ENCODE results near the gene A2M. TPM values are rescaled to one million over a fixed set of nuclear protein-coding genes. Genes with fewer than 3 reads are reported as not detected.

Gene A2M
- total RNA-seq, 4 donors from 2014 or later = 47.6 to 84.4 (median 54.8) TPM

DNA sequence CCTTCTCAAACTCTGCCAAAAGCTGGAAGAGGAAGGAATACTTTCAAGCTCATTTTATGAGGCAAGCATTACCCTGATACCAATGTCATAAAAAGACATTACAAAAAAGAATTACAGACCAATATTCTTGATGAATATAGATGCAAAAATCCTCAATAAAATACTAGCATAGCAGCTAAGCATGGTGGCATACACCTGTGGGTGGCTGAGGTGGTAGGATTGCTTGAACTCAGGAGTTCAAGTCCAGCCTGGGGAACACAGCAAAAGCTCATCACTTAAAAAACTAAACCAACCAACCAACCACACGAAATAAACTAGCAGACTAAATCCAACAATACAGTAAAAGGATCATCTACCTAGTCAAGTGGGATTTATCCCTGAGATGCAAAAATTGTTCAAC is 29.6 kb downstream of the A2M start:
- TF ChIP-seq EP300 (IDR thresholded peaks at IDR 0.05) (no peak), CTCF (IDR thresholded peaks at IDR 0.05) (no peak), POLR2A (IDR thresholded peaks at IDR 0.05) (no peak), POLR2AphosphoS5 (IDR thresholded peaks at IDR 0.05) (no peak)
- H3K27me3 ChIP-seq = no peaks in the 10 kb centered on the region
- H3K36me3 ChIP-seq = peaks cover 6% of the 10 kb centered on the region
- WGBS = 61% methylated on average over 1 of the region's 1 CpG
- no peaks in the 10 kb centered on the region for H3K9me3 ChIP-seq
- H3K27ac ChIP-seq = no peak overlapping the region
- no peak overlapping the region for H3K4me3 ChIP-seq
- H3K4me1 ChIP-seq = no peaks in the 10 kb centered on the region
- no peak for DNase-seq (ENCODE audit: low spot score in 2 of 2)

GRCh38 chr12:9084417-9084816 is 31.3 kb downstream of the A2M start:
- Histone ChIP-seq H3K4me1 (no peaks in the 10 kb centered on the region), H3K36me3 (peaks cover 6% of the 10 kb centered on the region), H3K9me3 (no peaks in the 10 kb centered on the region), H3K27ac (no peak overlapping the region), H3K4me3 (no peak overlapping the region), H3K27me3 (no peaks in the 10 kb centered on the region)
- DNase-seq (ENCODE audit: low spot score in 2 of 2) = no peak
- 72% methylated on average over 2 of the region's 2 CpGs for WGBS
- TF ChIP-seq POLR2A (IDR thresholded peaks at IDR 0.05) (no peak), POLR2AphosphoS5 (IDR thresholded peaks at IDR 0.05) (no peak)

DNA sequence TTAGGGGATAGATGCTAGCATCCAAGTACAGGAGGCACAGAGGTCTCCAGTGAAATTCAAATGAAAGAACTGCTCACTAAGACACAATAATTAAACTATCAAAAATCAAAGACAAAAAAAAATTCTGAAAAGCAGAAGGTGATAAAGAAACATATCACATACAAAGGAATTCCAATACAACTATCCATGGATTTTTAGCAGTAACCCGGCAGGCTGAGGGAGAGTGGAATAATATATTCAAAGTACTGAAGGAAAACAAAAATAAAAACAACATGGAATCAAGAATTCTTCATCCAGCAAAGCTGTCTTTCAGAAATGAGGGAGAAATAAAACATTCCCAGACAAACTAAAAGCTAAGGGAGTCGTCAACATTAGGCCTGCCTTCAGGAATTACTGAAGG is 31.9 kb downstream of the A2M start:
- WGBS = 95% methylated on average over 2 of the region's 2 CpGs
- H3K27me3 ChIP-seq = no peaks in the 10 kb centered on the region

DNA sequence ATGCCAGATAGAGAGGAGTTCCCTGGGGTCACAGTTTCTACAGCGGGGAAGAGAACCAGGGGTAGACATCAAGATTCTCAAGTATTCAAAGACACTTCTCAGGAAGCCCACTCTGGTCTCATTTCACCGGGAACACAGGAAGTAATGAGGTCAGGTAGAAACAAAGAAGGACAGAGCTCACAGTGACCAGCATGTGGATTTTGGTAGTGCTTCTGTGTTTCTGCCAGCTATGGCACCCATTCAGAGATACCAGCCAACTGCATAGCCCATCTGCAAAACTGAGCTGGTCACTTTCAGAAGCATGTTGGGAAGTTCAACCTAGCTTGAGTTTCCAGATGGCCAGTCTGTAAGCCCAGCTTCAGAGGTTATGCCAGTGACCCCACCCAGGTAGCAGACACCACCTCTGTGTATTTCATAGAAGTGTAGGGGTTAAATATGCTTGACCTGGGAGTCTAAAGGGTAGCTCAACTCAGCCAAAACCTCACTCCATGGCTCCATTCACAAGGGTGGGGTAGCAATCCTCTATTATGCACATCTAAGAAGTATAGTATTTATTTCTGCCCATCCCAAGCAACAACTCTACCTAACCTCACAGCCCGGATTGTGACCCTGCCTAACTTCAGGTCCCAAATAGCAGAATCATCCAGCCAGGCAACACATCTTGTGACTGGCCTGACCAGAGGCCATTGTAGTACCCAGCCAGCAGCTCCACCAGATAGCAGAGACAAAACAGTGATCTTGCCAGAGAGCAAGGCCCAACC is 33.9 kb downstream of the A2M start:
- no peaks in the 10 kb centered on the region for H3K4me1 ChIP-seq
- TF ChIP-seq POLR2A (IDR thresholded peaks at IDR 0.05) = no peak
- no peak for TF ChIP-seq CTCF (IDR thresholded peaks at IDR 0.05)
- no peak for TF ChIP-seq POLR2AphosphoS5 (IDR thresholded peaks at IDR 0.05)
- no peak for TF ChIP-seq EP300 (IDR thresholded peaks at IDR 0.05)
- WGBS = 94% methylated on average over 3 of the region's 3 CpGs
- H3K9me3 ChIP-seq = no peaks in the 10 kb centered on the region
- no peak overlapping the region for H3K27ac ChIP-seq
- no peaks in the 10 kb centered on the region for H3K27me3 ChIP-seq
- no peak for DNase-seq (ENCODE audit: low spot score in 2 of 2)
- peaks cover 19% of the 10 kb centered on the region for H3K36me3 ChIP-seq
- no peak overlapping the region for H3K4me3 ChIP-seq

More for the DNA sequence above, 31.9 kb downstream of the A2M start:
- Histone ChIP-seq H3K4me3 (no peak overlapping the region), H3K27ac (no peak overlapping the region), H3K9me3 (no peaks in the 10 kb centered on the region), H3K36me3 (peaks cover 10% of the 10 kb centered on the region), H3K4me1 (no peaks in the 10 kb centered on the region)
- TF ChIP-seq EP300 (IDR thresholded peaks at IDR 0.05) = no peak
- no peak for TF ChIP-seq CTCF (IDR thresholded peaks at IDR 0.05)
- TF ChIP-seq POLR2A (IDR thresholded peaks at IDR 0.05) = no peak
- TF ChIP-seq POLR2AphosphoS5 (IDR thresholded peaks at IDR 0.05) = no peak
- no peak for DNase-seq (ENCODE audit: low spot score in 2 of 2)

DNA sequence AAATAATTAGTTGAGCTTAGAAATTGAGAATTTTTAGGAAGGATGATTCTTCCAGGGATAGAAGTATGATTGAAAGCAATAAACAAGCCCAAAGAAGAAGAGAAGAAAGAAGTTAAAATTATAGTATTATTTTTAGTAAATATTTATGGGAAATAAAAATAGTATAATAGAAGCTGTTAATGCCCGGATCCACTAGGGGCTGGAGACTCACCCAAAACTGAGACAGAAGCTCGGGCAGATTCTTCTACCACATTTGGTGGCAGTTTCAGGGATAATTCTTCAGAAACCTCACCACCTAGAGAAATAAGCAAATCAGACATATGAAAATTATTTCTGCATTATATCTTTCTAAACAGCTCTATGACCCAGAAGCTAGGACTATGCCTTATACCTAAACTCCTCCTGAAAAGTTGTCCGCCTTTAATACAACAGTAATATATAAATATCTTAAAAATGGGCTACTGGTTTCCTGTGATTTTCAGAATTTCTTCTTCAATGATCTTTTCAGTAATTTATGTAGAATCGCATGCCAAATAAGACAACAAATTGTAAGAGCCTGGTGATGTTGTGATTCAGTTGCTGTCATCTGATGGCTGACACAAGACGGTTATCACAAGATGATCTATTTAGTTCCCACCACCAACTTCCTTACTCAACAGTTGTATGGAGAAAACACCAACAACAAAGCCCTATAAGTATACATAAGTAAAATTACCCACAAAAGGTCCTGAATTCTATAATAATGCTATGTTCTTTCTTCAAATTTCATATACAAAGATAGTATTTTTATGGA is 35.6 kb downstream of the A2M start:
- Histone ChIP-seq H3K36me3 (peaks cover 19% of the 10 kb centered on the region), H3K4me3 (no peak overlapping the region), H3K9me3 (no peaks in the 10 kb centered on the region), H3K27me3 (no peaks in the 10 kb centered on the region), H3K27ac (no peak overlapping the region), H3K4me1 (no peaks in the 10 kb centered on the region)
- TF ChIP-seq EP300 (IDR thresholded peaks at IDR 0.05) (no peak), CTCF (IDR thresholded peaks at IDR 0.05) (no peak), POLR2A (IDR thresholded peaks at IDR 0.05) (no peak), POLR2AphosphoS5 (IDR thresholded peaks at IDR 0.05) (no peak)
- WGBS = 89% methylated on average over 5 of the region's 5 CpGs
- no peak for DNase-seq (ENCODE audit: low spot score in 2 of 2)

Data from suprapubic skin (tissue), 4 donors.